OCI-LY7 (cell line): ENCODE results near the gene VEGFA.

Source experiments
- EZH2phosphoT487 ChIP-seq: fragments of 200-600 bp; sonication (generic); IDR thresholded peaks from 2 replicates; pipeline ENCODE4 v1.6.1; 2018; ENCODE audit warnings: low read depth, borderline replicate concordance, mild to moderate bottlenecking, mixed run types, antibody characterized with exemption, low read length, moderate library complexity, mixed read lengths
- TF ChIP-seq, protein P1 (sequence below): fragments of 200-600 bp; sonication (generic); conservative IDR thresholded peaks from 2 replicates; pipeline ENCODE4 v1.5.1; 2014; ENCODE audit warnings: mild to moderate bottlenecking, antibody characterized with exemption, low read length, moderate library complexity, mixed read lengths

GRCh38 chr6:43747784-43748183 is 22.2 kb upstream of the VEGFA start:
- TF ChIP-seq, protein P1, sequence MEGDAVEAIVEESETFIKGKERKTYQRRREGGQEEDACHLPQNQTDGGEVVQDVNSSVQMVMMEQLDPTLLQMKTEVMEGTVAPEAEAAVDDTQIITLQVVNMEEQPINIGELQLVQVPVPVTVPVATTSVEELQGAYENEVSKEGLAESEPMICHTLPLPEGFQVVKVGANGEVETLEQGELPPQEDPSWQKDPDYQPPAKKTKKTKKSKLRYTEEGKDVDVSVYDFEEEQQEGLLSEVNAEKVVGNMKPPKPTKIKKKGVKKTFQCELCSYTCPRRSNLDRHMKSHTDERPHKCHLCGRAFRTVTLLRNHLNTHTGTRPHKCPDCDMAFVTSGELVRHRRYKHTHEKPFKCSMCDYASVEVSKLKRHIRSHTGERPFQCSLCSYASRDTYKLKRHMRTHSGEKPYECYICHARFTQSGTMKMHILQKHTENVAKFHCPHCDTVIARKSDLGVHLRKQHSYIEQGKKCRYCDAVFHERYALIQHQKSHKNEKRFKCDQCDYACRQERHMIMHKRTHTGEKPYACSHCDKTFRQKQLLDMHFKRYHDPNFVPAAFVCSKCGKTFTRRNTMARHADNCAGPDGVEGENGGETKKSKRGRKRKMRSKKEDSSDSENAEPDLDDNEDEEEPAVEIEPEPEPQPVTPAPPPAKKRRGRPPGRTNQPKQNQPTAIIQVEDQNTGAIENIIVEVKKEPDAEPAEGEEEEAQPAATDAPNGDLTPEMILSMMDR: no peak
- no peak for TF ChIP-seq EZH2phosphoT487
